H1 (cell line): ENCODE results near the gene EPHB6. TPM values are rescaled to one million over a fixed set of nuclear protein-coding genes. Genes with fewer than 3 reads are reported as not detected.

Source experiments
- CHD1 ChIP-seq: IDR thresholded peaks from 2 replicates; pipeline ENCODE4 v1.6.1; 2012; ENCODE audit warnings: low read depth, low read length, improper control_type of control experiment
- CHD7 ChIP-seq: fragments of 300-600 bp; sonication (generic); IDR thresholded peaks from 2 replicates; pipeline ENCODE4 v1.7.1; 2012; ENCODE audit warnings: low read length, moderate library complexity, mild to moderate bottlenecking, inconsistent platforms; ENCODE audit not compliant: insufficient replicate concordance
- HDAC6 ChIP-seq: IDR thresholded peaks from one replicate; pipeline ENCODE4 v1.7.1; 2012; ENCODE audit warnings: low read depth, mild to moderate bottlenecking, inconsistent platforms, low read length, moderate library complexity
- RBBP5 ChIP-seq: IDR thresholded peaks from 2 replicates; pipeline ENCODE4 v1.7.1; 2012; ENCODE audit warnings: low read depth, mild to moderate bottlenecking, inconsistent platforms, low read length, moderate library complexity, borderline replicate concordance
- SAP30 ChIP-seq: fragments of 300-600 bp; sonication (generic); IDR thresholded peaks from 2 replicates; pipeline ENCODE4 v1.7.1; 2012; ENCODE audit warnings: low read length, moderate library complexity, mild to moderate bottlenecking, inconsistent platforms; ENCODE audit not compliant: insufficient read depth, insufficient replicate concordance
- TCF12 ChIP-seq: IDR thresholded peaks from 2 replicates; pipeline ENCODE4 v1.6.1; 2011; ENCODE audit warnings: low read depth, mild to moderate bottlenecking, low read length
- polyA plus RNA-seq, 7 experiments: library from polyadenylated mRNA; depleted of rRNA in 3 of 7; stranded (reverse) in 5 of 7; unstranded in 2 of 7; fragments of >200 nt in 5 of 7; fragments of 200-250 nt in 2 of 7; gene quantifications; 1 replicate in 5 of 7; 2 replicates in 1 of 7; 4 replicates in 1 of 7; pipeline versions ENCODE4 v1.2.1 to v1.2.3, GENCODE V29; 2011 to 2013; ENCODE audit warnings: missing spikeins in 2 of 7, mixed read lengths in 2 of 7
- total RNA-seq: library from RNA; stranded (reverse); fragmentation: NEBNext Ultra II Directional; extraction: Animal tissue kit (Norgen Biotek cat#: 25700); gene quantifications from 2 replicates; pipeline ENCODE4 v1.2.1, GENCODE V29; 2021

Gene EPHB6
- total and polyA plus RNA-seq, 2 of the 8 experiments (the other 6 are each of a cell fraction or from before 2014, with no cell fraction given), result 19.7 TPM

DNA sequence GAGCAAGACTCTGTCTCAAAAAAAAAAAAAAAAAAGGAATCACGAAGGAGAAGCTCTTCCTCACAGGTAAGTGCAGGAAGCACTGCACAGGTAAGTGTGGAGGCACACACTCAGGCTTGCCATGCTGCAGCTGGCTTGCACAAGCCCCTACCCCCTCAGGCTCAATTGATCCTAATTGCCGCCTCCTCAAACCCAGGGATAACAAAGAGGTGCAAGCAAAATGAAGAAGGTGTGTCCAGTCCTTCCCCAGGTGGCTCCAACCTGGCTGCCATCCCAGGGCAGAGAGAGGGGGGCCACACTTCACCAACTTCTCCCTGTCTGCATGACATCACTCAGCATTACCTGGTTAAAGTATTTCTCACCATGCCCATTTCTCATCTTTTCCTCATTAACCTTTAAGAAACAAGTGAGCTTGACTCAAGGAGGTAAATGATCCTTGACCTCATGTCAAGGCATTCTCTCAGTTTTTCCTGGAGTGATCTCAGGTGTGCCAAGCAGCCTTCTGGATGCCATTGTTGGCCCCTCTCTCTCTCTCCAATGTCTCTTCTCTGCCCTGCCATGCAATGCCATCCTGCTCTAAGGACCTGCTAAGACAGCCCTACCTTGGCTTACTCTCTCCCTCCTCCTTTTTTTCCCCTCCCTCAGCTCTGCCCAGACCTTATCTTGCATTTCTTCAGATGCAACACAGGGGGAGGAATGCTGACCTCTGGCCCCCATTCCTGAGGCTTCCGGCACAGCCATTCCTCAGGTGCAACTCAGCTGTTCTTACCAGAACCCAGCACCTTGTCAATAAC lies 43.7 kb downstream of the EPHB6 start (continued):
- TF ChIP-seq HDAC6, result no peak
- no peak for TF ChIP-seq RBBP5
- TF ChIP-seq TCF12, result no peak
- TF ChIP-seq SAP30, result no peak
- TF ChIP-seq CHD7, result no peak
- no peak for TF ChIP-seq CHD1
